HepG2 (cell line): ENCODE results near the gene SLC48A1. TPM values are rescaled to one million over a fixed set of nuclear protein-coding genes. Genes with fewer than 3 reads are reported as not detected.

Experiments used
- CEBPZ ChIP-seq: IDR thresholded peaks from 2 replicates; pipeline ENCODE4 v1.6.1; 2012; ENCODE audit warnings: low read length, improper control_type of control experiment
- IRF2 ChIP-seq: IDR thresholded peaks from 2 replicates; pipeline ENCODE4 v1.6.1; 2018; ENCODE audit warnings: missing genetic modification reagents, missing compliant biosample characterization
- IRX3 ChIP-seq: sonication (generic); formaldehyde crosslinking; IDR thresholded peaks from 2 replicates; pipeline ENCODE4 v1.8.1; 2023; ENCODE audit warnings: mild to moderate bottlenecking, low read depth, missing genetic modification reagents, borderline replicate concordance
- NR3C1 ChIP-seq: sonication (generic); formaldehyde crosslinking; IDR thresholded peaks from 2 replicates; pipeline ENCODE4 v1.4.0; 2020; ENCODE audit warnings: missing genetic modification reagents
- PRDM10 ChIP-seq: sonication (generic); formaldehyde crosslinking; IDR thresholded peaks from 2 replicates; pipeline ENCODE4 v1.4.0; 2020; ENCODE audit warnings: low read depth, missing genetic modification reagents
- ZKSCAN8 ChIP-seq: IDR thresholded peaks from 2 replicates; pipeline ENCODE4 v1.6.1; 2016; ENCODE audit warnings: borderline replicate concordance, missing genetic modification reagents, missing compliant biosample characterization
- ZNF317 ChIP-seq: sonication (generic); formaldehyde crosslinking; IDR thresholded peaks from 2 replicates; pipeline ENCODE4 v1.5.0; 2020; ENCODE audit warnings: mild to moderate bottlenecking, missing genetic modification reagents
- ZNF33B ChIP-seq: sonication (generic); formaldehyde crosslinking; IDR thresholded peaks from 2 replicates; pipeline ENCODE4 v1.5.1; 2020; ENCODE audit warnings: mild to moderate bottlenecking, missing genetic modification reagents
- polyA plus RNA-seq, 8 experiments: library from polyadenylated mRNA; depleted of rRNA in 3 of 8; stranded (reverse) in 7 of 8; unstranded in 1 of 8; fragments of >200 nt; fragmentation: Illumina TruSeq in 4 of 8; extraction: Trizol in 4 of 8; gene quantifications; 2 replicates each; pipeline versions ENCODE4 v1.2.1 to v1.2.3, GENCODE V29; 2011 to 2016; ENCODE audit warnings: low read depth in 4 of 8, missing spikeins in 1 of 8, mixed read lengths in 1 of 8; ENCODE audit not compliant: insufficient read depth in 1 of 8
- total RNA-seq, 5 experiments: library from RNA; depleted of rRNA; stranded (reverse); fragments of >200 nt; fragmentation: Illumina TruSeq; extraction: Trizol; gene quantifications; 2 replicates each; pipeline ENCODE4 v1.2.3, GENCODE V29; 2016; ENCODE audit warnings: low read depth in 1 of 5

Gene SLC48A1
- total and polyA plus RNA-seq, 2 of the 13 experiments (the other 11 are each of a cell fraction or from before 2014, with no cell fraction given), result 2.2 to 3.7 TPM

GRCh38 chr12:47825173-47825639, 52.2 kb downstream of the SLC48A1 start (continued):
- TF ChIP-seq PRDM10 (CRISPR knock-in tag), result no peak
- no peak for TF ChIP-seq CEBPZ
- no peak for TF ChIP-seq ZNF33B (CRISPR knock-in tag)
- no peak for TF ChIP-seq ZKSCAN8 (CRISPR knock-in tag)
- TF ChIP-seq ZNF317, result no peak
- no peak for TF ChIP-seq IRF2 (CRISPR knock-in tag)
- no peak for TF ChIP-seq NR3C1 (CRISPR knock-in tag)
- no peak for TF ChIP-seq IRX3 (CRISPR knock-in tag)
